GM18951 (cell line): Measurements from ENCODE around the gene IRAK3.

ENCODE experiments used
- POLR2A ChIP-seq: IDR thresholded peaks from 4 replicates; pipeline ENCODE4 v1.6.1; 2011; ENCODE audit warnings: mild to moderate bottlenecking; ENCODE audit not compliant: insufficient read length, insufficient read depth; ENCODE audit errors: extremely low read depth
- in situ Hi-C: fragments of 300-500 bp; cut with MboI; formaldehyde crosslinking; loops from one replicate; pipeline ENCODE4 v1.12.0; 2022; ENCODE audit warnings: low sequenced_read_pairs, mixed read lengths, inconsistent platforms; ENCODE audit not compliant: unreplicated experiment

Gene IRAK3

GRCh38 chr12:66188584-66189485 is at the start of gene IRAK3:
Gene IRAK3 (plus strand): TSS chr12:66189214. CDS start chr12:66189300, 86 bp downstream.
- peak; percentile 64 for TF ChIP-seq POLR2A

GRCh38 chr12:66139328-66139727 is 49.7 kb upstream of the IRAK3 start:
- TF ChIP-seq POLR2A, result no peak

More at GRCh38 chr12:66188584-66189485, at the start of gene IRAK3:
- in situ Hi-C loops, result no loop called here

GRCh38 chr12:66140731-66141130 is 48.3 kb upstream of the IRAK3 start:
- in situ Hi-C loops, result loop anchor here (25.0 kb wide), 1 partner anchor 272 kb away; no protein-coding TSS in a partner anchor
- no peak for TF ChIP-seq POLR2A

More at GRCh38 chr12:66139328-66139727, 49.7 kb upstream of the IRAK3 start:
- in situ Hi-C loops, result loop anchor here (25.0 kb wide), 1 partner anchor 273 kb away; no protein-coding TSS in a partner anchor

- TF ChIP-seq POLR2A, result no peak
- in situ Hi-C loops, result loop anchor here (25.0 kb wide), 1 partner anchor 271 kb away; no protein-coding TSS in a partner anchor
Observed at GRCh38 chr12:66141299-66141698, 47.7 kb upstream of the IRAK3 start.

- in situ Hi-C loops, result loop anchor here (25.0 kb wide), 1 partner anchor 269 kb away; no protein-coding TSS in a partner anchor
- TF ChIP-seq POLR2A, result no peak
Observed at GRCh38 chr12:66142826-66143225, 46.2 kb upstream of the IRAK3 start.

- in situ Hi-C loops, result loop anchor here (25.0 kb wide), 1 partner anchor 268 kb away; no protein-coding TSS in a partner anchor
Observed at GRCh38 chr12:66143868-66144267, 45.1 kb upstream of the IRAK3 start.

GRCh38 chr12:66144791-66145754 is 43.9 kb upstream of the IRAK3 start:
- in situ Hi-C loops, result loop anchor here (25.0 kb wide), 1 partner anchor 267 kb away; no protein-coding TSS in a partner anchor
- no peak for TF ChIP-seq POLR2A

More at GRCh38 chr12:66143868-66144267, 45.1 kb upstream of the IRAK3 start:
- no peak for TF ChIP-seq POLR2A

GRCh38 chr12:66149702-66150398 is 39.2 kb upstream of the IRAK3 start:
- in situ Hi-C loops, result loop anchor here (25.0 kb wide), 1 partner anchor 262 kb away; no protein-coding TSS in a partner anchor
- no peak for TF ChIP-seq POLR2A

GRCh38 chr12:66152732-66153131 is 36.3 kb upstream of the IRAK3 start:
- in situ Hi-C loops, result no loop called here
- no peak for TF ChIP-seq POLR2A

- in situ Hi-C loops, result no loop called here
- TF ChIP-seq POLR2A, result no peak
Observed at GRCh38 chr12:66154776-66155175, 34.2 kb upstream of the IRAK3 start.

GRCh38 chr12:66156654-66157053 is 32.4 kb upstream of the IRAK3 start:
- in situ Hi-C loops, result no loop called here

GRCh38 chr12:66159123-66159522 is 29.9 kb upstream of the IRAK3 start:
- TF ChIP-seq POLR2A, result no peak
- in situ Hi-C loops, result no loop called here

More at GRCh38 chr12:66156654-66157053, 32.4 kb upstream of the IRAK3 start:
- TF ChIP-seq POLR2A, result no peak

GRCh38 chr12:66160704-66161103 is 28.3 kb upstream of the IRAK3 start:
- TF ChIP-seq POLR2A, result no peak
- in situ Hi-C loops, result no loop called here
